GM18520 (cell line): ENCODE results near the gene SLC3A2.

Experiments used
- ATAC-seq: cut with Tn5 transposase; IDR thresholded peaks from one replicate; pipeline ENCODE4 v1.9.1; 2021; ENCODE audit not compliant: unreplicated experiment

The SLC3A2 gene

DNA sequence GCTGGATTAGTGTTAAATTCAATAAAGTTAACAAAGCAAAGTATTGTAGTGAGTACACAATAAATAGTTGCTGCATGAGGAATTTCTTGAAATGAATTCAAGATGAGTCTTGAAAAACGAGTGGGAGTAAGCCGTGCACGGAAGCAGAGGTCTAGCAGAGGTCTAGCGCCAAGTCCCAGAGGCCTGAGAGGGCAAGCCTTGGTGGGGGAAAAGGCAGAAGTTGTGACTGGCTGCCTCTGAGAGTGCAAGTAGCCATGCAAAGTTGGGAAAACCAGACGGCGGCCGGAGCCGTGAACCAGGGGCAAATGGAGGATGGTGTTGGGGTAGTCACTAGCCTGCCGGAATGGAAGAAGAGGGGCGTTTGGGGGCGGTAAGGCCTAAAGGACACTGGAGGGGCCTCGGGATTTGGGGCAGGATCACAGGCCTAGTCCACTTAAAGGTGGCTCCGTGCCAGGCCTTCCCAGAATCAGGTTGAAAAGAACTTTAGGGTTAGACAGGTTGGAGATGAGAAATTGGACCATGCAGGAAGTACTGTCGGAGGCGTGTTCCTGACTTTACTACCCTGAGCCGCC is 379 bp upstream of the SLC3A2 start:
- no peak for ATAC-seq

- peak; percentile 23 for ATAC-seq
Observed at GRCh38 chr11:62881579-62882430, 1.1 kb downstream of the SLC3A2 start.

- ATAC-seq = no peak
Observed at GRCh38 chr11:62882431-62882749, 1.7 kb downstream of the SLC3A2 start.

- no peak for ATAC-seq
Observed at GRCh38 chr11:62882788-62883501, 2.2 kb downstream of the SLC3A2 start.

GRCh38 chr11:62883673-62884072 is 3.0 kb downstream of the SLC3A2 start:
- ATAC-seq = no peak

- ATAC-seq = no peak
Observed at GRCh38 chr11:62885137-62885750, 4.5 kb downstream of the SLC3A2 start.

- ATAC-seq = no peak
Observed at GRCh38 chr11:62888406-62888805, 7.7 kb downstream of the SLC3A2 start.

GRCh38 chr11:62889126-62889483 is 8.4 kb downstream of the SLC3A2 start:
- no peak for ATAC-seq

- ATAC-seq = no peak
Observed at GRCh38 chr11:62889484-62890437, 9.1 kb downstream of the SLC3A2 start.

DNA sequence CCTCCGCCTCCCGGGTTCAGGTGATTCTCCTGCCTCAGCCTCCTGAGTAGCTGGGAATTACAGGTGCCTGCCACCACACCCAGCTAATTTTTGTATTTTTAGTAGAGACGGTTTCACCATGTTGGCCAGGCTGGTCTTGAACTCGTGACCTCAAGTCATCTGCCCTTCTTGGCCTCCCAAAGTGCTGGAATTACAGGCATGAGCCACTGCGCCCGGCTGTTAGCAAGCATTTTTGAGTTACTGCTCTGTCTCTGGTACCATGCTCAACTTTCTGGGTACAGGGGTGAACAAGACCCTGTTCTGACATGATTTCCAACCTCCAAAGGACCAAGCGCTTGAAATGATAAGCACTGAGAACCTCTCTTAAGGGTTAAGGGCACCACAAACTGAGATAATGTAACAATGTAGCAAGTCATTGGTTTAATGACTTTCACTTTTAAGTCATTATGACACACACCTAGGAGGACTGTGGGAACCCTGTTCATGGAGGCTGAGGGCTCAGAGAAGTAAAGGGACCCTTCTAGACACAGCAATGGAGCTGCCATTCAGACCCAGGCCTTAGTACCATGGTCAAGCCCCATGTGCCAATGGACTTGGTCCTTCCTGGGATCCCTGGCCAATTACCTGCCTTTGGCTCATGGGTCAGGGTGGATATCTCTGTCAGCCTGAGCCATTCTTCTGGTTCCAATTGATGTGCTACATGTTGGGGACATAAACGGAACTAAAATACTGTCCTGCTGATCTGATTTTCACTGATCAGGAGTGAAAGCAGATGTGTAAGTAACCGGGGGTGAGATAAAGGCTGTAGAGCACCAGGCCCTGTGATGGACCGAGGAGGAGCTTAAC is 11.6 kb downstream of the SLC3A2 start:
- ATAC-seq = no peak

GRCh38 chr11:62895501-62895900 is 14.8 kb downstream of the SLC3A2 start:
- no peak for ATAC-seq

DNA sequence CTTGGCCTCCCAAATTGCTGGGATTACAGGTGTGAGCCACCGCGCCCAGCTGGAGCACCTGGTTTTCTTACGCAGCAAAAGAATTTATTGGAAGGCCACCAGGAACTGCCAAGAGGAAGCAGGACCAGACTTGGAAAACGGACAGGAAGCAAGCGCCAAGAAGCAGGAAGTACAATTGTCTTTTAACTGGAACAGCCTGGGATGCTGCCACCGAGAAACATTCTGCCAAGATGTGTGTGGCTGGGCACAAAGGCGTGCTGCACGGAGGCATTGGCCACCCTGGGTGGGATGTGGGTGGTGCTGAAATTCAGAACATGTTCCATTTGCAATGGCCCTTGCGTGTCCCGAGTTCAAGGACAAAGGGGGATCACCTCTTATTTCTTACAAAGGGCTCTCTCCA is 15.4 kb downstream of the SLC3A2 start:
- no peak for ATAC-seq

DNA sequence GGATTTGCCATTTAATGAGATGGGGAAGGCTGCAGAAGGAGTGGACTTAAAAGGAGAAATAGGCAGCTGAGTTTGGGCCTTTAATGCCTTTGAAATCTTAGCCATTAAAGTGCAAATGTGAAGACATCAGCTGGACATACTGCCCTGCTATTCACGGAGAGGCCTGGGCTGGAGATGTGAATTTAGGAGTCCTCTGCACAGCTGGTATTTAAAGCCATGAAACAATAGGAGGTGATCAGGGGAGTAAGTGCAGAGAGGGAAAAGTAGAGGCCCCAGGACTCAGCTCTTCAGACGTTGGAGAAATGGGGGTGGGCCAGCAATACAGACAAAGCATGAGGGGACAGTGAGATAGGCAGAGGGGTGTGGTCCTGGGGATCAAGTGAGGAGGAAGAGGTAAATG is 16.6 kb downstream of the SLC3A2 start:
- ATAC-seq = no peak

DNA sequence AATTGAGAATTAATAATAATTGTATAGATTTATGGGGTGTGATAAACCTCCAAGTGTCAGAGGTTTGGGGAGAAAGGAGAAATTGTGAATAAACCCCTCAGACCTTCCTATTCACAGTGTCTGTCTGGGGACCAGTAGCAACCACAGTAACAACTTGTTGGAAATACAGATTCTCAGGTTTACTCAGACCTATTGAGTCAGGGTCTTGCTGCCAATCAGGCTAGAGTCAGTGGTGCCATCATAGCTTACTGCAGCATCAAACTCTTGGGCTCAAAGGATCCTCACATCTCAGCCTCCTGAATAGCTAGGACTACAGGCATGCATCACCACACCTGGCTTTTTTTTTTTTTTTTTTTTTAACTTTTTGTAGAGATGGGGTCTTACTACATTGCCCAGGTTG is 17.3 kb downstream of the SLC3A2 start:
- ATAC-seq = no peak

- ATAC-seq = no peak
Observed at GRCh38 chr11:62902932-62903331, 22.2 kb downstream of the SLC3A2 start.

DNA sequence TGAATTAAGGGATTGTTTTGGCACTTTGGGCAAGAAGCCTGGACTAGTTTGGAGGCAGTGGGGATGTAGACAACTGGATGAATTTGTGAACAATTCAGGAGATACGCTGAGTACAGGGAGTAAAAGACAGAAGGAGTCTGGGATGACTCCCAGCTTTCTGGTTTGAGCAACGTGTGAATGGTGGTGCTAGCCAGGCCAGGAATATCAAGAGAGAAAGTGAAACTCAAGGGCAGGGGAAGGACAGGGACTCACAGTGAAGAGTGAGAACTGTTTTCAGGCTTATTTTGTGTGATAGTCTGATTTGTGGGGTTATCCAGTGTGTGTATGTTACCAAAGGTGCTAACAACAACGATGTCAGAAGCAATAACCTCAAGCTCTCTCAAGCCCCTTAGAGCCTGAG is 24.6 kb downstream of the SLC3A2 start:
- ATAC-seq = no peak

GRCh38 chr11:62905927-62906531 is 25.3 kb downstream of the SLC3A2 start:
- ATAC-seq = no peak

GRCh38 chr11:62908468-62909072 is 27.9 kb downstream of the SLC3A2 start:
- ATAC-seq = no peak
